ENCODE results near the gene EIF5. TPM values are rescaled to one million over a fixed set of nuclear protein-coding genes. Genes with fewer than 3 reads are reported as not detected.

Gene EIF5
- total RNA-seq, 1 experiment from 2014 or later: 238 TPM

DNA sequence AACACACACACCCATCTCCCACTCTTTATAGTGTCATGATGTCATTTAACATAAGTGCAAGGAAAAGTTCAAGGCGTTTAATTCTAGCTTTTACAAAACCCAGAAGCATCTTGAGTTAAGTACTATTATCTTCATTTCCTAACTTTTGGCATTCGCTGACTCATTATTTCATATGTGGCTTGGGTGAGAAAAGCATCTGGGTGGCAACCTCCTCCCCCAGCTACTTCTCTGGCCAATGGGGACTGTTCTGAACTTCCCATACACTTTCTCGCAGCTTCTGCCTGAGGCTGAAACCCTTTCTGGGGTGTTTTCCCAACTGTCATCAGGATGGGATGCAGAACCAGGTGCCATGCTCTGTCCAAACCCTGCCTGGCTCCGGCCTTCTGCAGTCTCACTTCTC lies 48.3 kb downstream of the EIF5 start:
- Histone ChIP-seq H4K20me1 (ENCODE audit: insufficient read depth) (peaks cover 3% of the 10 kb centered on the region; the same call in 1 of the 2 replicates), H3K27ac (ENCODE audit: low read depth, low read length) (no peak overlapping the region), H3K4me3 (replicated peaks in 1 of 2; ENCODE audit: low read depth in 1 of 2, low read length in 2 of 2) (no peak overlapping the region), H3K4me2 (ENCODE audit: low read length) (no peak overlapping the region), H3K9me3 (ENCODE audit: control insufficient read depth in 1 of 2, insufficient read depth in 1 of 2, low read depth in 1 of 2, low read length in 2 of 2) (no peaks in the 10 kb centered on the region), H3K27me3 (ENCODE audit: insufficient read depth, low read length) (no peaks in the 10 kb centered on the region), H3K4me1 (ENCODE audit: control insufficient read depth in 1 of 2, insufficient read depth in 2 of 2, low read length in 2 of 2) (peaks cover 7 to 17% of the 10 kb centered on the region in 2 experiments), H3K9ac (ENCODE audit: low read length) (no peak overlapping the region), H2AFZ (ENCODE audit: low read depth, low read length, poor library complexity, severe bottlenecking) (no peak overlapping the region), H3K9me2 (ENCODE audit: insufficient read depth) (no peaks in the 10 kb centered on the region), H3K36me3 (ENCODE audit: control insufficient read depth in 1 of 2, insufficient read depth in 2 of 2, low read length in 2 of 2) (no peaks in the 10 kb centered on the region), H3K79me2 (ENCODE audit: insufficient read depth, low read length) (peaks cover 22% of the 10 kb centered on the region)
- no peak for DNase-seq (ENCODE audit: low read depth, low spot score)
- ChIA-PET POLR2A (no interaction called here), CTCF (no interaction called here), RAD21 (ENCODE audit: low non-redundant PET in 1 of 2, low total read pairs in 2 of 2, uncharacterized antibody in 2 of 2, unreplicated experiment in 2 of 2) (no interaction called here)
- BruUV-seq (replicated peaks): no TSS peak
- ATAC-seq: no peak
- intact Hi-C loops (cut with micrococcal nuclease): no loop called here
- no peak for TF ChIP-seq SIN3A (IDR thresholded peaks at IDR 0.05; ENCODE audit: low read depth)
- TF ChIP-seq EGR1 (IDR thresholded peaks at IDR 0.05; ENCODE audit: low read depth): no peak
- no peak for TF ChIP-seq REST (IDR thresholded peaks at IDR 0.05; ENCODE audit: low read depth)

DNA sequence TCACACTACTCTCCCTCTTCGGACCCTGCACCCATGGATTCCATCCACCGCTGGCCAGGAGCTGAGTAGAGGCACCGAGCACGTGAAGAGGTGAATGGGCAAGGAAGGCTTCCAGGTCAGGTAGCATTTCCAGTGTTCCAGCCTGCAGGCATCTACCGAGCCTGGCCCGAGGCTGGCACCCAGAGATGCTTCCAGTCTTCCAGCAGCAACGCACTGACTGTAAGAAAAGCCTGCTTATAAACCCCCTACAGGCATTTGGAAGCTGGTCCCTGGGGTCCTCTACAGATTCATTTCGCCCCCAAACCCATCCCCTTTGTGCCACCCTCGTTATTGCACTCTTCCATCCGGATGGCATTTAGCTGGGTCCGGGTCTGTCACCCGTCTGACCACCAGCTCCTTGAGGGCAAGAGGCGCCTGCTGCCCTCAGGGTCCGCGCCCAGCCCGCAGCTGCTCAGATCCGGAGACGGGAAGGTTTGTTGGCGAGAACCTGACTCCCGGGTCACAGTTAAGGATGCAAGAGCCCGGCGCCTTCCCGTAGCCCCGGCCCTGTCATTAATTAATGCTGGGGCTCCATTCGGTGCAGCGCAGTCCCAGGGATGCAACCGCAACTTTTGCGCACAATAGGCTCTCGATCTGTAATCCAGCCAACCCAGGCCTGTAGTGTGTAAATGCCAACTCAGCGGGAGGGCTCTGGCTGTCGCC lies 50.6 kb downstream of the EIF5 start:
- peak overlapping the region; percentile 87 for H3K27ac ChIP-seq (ENCODE audit: low read depth, low read length)

More for the DNA sequence above, 50.6 kb downstream of the EIF5 start:
- ChIA-PET RAD21 (ENCODE audit: low non-redundant PET in 1 of 2, low total read pairs in 2 of 2, uncharacterized antibody in 2 of 2, unreplicated experiment in 2 of 2) (no interaction called here), POLR2A (no interaction called here), CTCF (no interaction called here)
- peak overlapping the region; percentile 97 to 98 for H3K4me3 ChIP-seq (replicated peaks in 1 of 2; ENCODE audit: low read depth in 1 of 2, low read length in 2 of 2)
- intact Hi-C loops (cut with micrococcal nuclease): loop anchor here (5.0 kb wide), 1 partner anchor 52 kb away; the partner anchor contains the start of gene EIF5
- peaks cover 9% of the 10 kb centered on the region; the same call in 1 of the 2 replicates for H4K20me1 ChIP-seq (ENCODE audit: insufficient read depth)
- H3K9me2 ChIP-seq (ENCODE audit: insufficient read depth): no peaks in the 10 kb centered on the region
- H3K79me2 ChIP-seq (ENCODE audit: insufficient read depth, low read length): peaks cover 44% of the 10 kb centered on the region
- ATAC-seq (peak; percentile 44), DNase-seq (ENCODE audit: low read depth, low spot score) (no peak)
- no peaks in the 10 kb centered on the region for H3K27me3 ChIP-seq (ENCODE audit: insufficient read depth, low read length)
- H3K9me3 ChIP-seq (ENCODE audit: control insufficient read depth in 1 of 2, insufficient read depth in 1 of 2, low read depth in 1 of 2, low read length in 2 of 2): no peaks in the 10 kb centered on the region
- BruUV-seq (replicated peaks): TSS peak; percentile 79
- H3K9ac ChIP-seq (ENCODE audit: low read length): peak overlapping the region; percentile 94
- peaks cover 10 to 24% of the 10 kb centered on the region in 2 experiments for H3K4me1 ChIP-seq (ENCODE audit: control insufficient read depth in 1 of 2, insufficient read depth in 2 of 2, low read length in 2 of 2)
- no peak overlapping the region for H2AFZ ChIP-seq (ENCODE audit: low read depth, low read length, poor library complexity, severe bottlenecking)
- no peaks in the 10 kb centered on the region for H3K36me3 ChIP-seq (ENCODE audit: control insufficient read depth in 1 of 2, insufficient read depth in 2 of 2, low read length in 2 of 2)
- no peak for TF ChIP-seq SP1 (IDR thresholded peaks at IDR 0.05; ENCODE audit: low read depth)
- no peak for TF ChIP-seq YY1 (IDR thresholded peaks at IDR 0.05; ENCODE audit: extremely low read depth, insufficient replicate concordance, low read depth, low read length)
- TF ChIP-seq EZH2 (IDR thresholded peaks at IDR 0.05): no peak
- TF ChIP-seq RAD21 (IDR thresholded peaks at IDR 0.05; ENCODE audit: low read depth): no peak
- TF ChIP-seq ZFX (IDR thresholded peaks at IDR 0.05): no peak
- TF ChIP-seq MAX (IDR thresholded peaks at IDR 0.05): no peak
- no peak for TF ChIP-seq POLR2AphosphoS5 (IDR thresholded peaks at IDR 0.05; ENCODE audit: low read depth, low read length)
- TF ChIP-seq JUND (IDR thresholded peaks at IDR 0.05): no peak
- peak overlapping the region; percentile 77 for H3K4me2 ChIP-seq (ENCODE audit: low read length)

All from HCT116 (cell line).